Calu3 (cell line): ENCODE results near the gene ABL2. TPM values are rescaled to one million over a fixed set of nuclear protein-coding genes. Genes with fewer than 3 reads are reported as not detected.
A peak's percentile ranks its signal among the peaks of the same experiment; 100 is the strongest.

Experiments used
- BruUV-seq: library from RNA; stranded (reverse); fragments of 400-500 nt; replicated peaks from 2 replicates; lab custom pipeline; 2021; lab: Mats Ljungman, UMichigan
- CTCF ChIA-PET: fragments of 300-600 bp; sonication (Branson Sonifier 250); formaldehyde crosslinking; loops from one replicate; lab custom pipeline; 2022; ENCODE audit warnings: antibody characterized with exemption; lab: Charles Lee
- DNase-seq: peaks from one replicate; pipeline ENCODE4 v3.0.0; 2022
- H3K27ac Mint-ChIP-seq: one replicate; pipeline ENCODE4 v1.8.0; 2022; ENCODE audit warnings: mixed read lengths; ENCODE audit not compliant: unreplicated experiment
- H3K27me3 Mint-ChIP-seq: one replicate; pipeline ENCODE4 v1.8.0; 2022; ENCODE audit warnings: mixed read lengths; ENCODE audit not compliant: unreplicated experiment
- H3K36me3 Mint-ChIP-seq: one replicate; pipeline ENCODE4 v1.8.0; 2022; ENCODE audit warnings: mild to moderate bottlenecking, moderate library complexity, mixed read lengths; ENCODE audit not compliant: insufficient read depth, unreplicated experiment
- H3K4me1 Mint-ChIP-seq: one replicate; pipeline ENCODE4 v1.8.0; 2022; ENCODE audit warnings: mild to moderate bottlenecking, low read depth, mixed read lengths; ENCODE audit not compliant: unreplicated experiment
- H3K4me3 Mint-ChIP-seq: one replicate; pipeline ENCODE4 v1.8.0; 2022; ENCODE audit warnings: mild to moderate bottlenecking, low read depth, moderate library complexity, mixed read lengths; ENCODE audit not compliant: unreplicated experiment
- H3K9me3 Mint-ChIP-seq: one replicate; pipeline ENCODE4 v1.8.0; 2022; ENCODE audit warnings: low read depth, mixed read lengths; ENCODE audit not compliant: unreplicated experiment
- CTCF ChIP-seq: fragments of 200-600 bp; IDR thresholded peaks from one replicate; pipeline ENCODE4 v1.8.0; 2022; ENCODE audit warnings: antibody characterized with exemption; ENCODE audit not compliant: unreplicated experiment
- intact Hi-C: fragments of 100-400 bp; cut with micrococcal nuclease; formaldehyde crosslinking; loops from one replicate; pipeline ENCODE4 v1.10.0; 2022; ENCODE audit not compliant: unreplicated experiment
- total RNA-seq: library from RNA; stranded (reverse); gene quantifications from 2 replicates; pipeline ENCODE4 v1.2.3, GENCODE V29; 2022

The ABL2 gene
- total RNA-seq, 1 experiment from 2014 or later, result 47.8 TPM

GRCh38 chr1:179195376-179195775 lies 34.1 kb downstream of the ABL2 start:
- intact Hi-C loops, result loop anchor here (2.0 kb wide), 1 partner anchor 115 kb away; no protein-coding TSS in a partner anchor
- no peaks in the 10 kb centered on the region for H3K9me3 Mint-ChIP-seq
- peaks cover 5% of the 10 kb centered on the region for H3K36me3 Mint-ChIP-seq
- BruUV-seq, result no TSS peak
- no peak overlapping the region for H3K27ac Mint-ChIP-seq
- DNase-seq, result no peak
- no peak overlapping the region for H3K4me3 Mint-ChIP-seq
- CTCF ChIA-PET, result interaction anchor here (0.6 kb wide), 1 partner anchor 278 kb away, joined by 5 read pairs; no protein-coding TSS in a partner anchor
- no peaks in the 10 kb centered on the region for H3K27me3 Mint-ChIP-seq
- TF ChIP-seq CTCF, result no peak
- peaks cover 23% of the 10 kb centered on the region for H3K4me1 Mint-ChIP-seq

- CTCF ChIA-PET, result interaction anchor here (2.1 kb wide), 1 partner anchor 73 kb away, joined by 15 read pairs; no protein-coding TSS in a partner anchor
- Mint-ChIP-seq H3K9me3 (no peaks in the 10 kb centered on the region), H3K4me1 (peaks cover 23% of the 10 kb centered on the region), H3K36me3 (peaks cover 5% of the 10 kb centered on the region), H3K27me3 (no peaks in the 10 kb centered on the region), H3K4me3 (no peak overlapping the region), H3K27ac (peak overlapping the region; percentile 62)
- no peak for TF ChIP-seq CTCF
- BruUV-seq, result no TSS peak
- intact Hi-C loops, result loop anchor here (1.0 to 2.0 kb wide), 2 partner anchors 73 to 113 kb away; no protein-coding TSS in a partner anchor
- DNase-seq, result no peak
These were observed 35.4 kb downstream of the ABL2 start for GRCh38 chr1:179194068-179194537.

- Mint-ChIP-seq H3K9me3 (no peaks in the 10 kb centered on the region), H3K4me3 (no peak overlapping the region), H3K27ac (no peak overlapping the region), H3K4me1 (peaks cover 40% of the 10 kb centered on the region), H3K36me3 (peaks cover 5% of the 10 kb centered on the region), H3K27me3 (no peaks in the 10 kb centered on the region)
- intact Hi-C loops, result no loop called here
- DNase-seq, result no peak
- BruUV-seq, result no TSS peak
- TF ChIP-seq CTCF, result no peak
- CTCF ChIA-PET, result interaction anchor here (1.3 kb wide), 1 partner anchor 63 kb away, joined by 5 read pairs; no protein-coding TSS in a partner anchor
These were observed 38.6 kb downstream of the ABL2 start for GRCh38 chr1:179190861-179191260.

GRCh38 chr1:179187735-179188471 lies 41.6 kb downstream of the ABL2 start:
- H3K4me3 Mint-ChIP-seq, result no peak overlapping the region
- CTCF ChIA-PET, result no interaction called here
- no TSS peak for BruUV-seq
- no peak for TF ChIP-seq CTCF
- intact Hi-C loops, result no loop called here
- H3K27me3 Mint-ChIP-seq, result no peaks in the 10 kb centered on the region
- H3K9me3 Mint-ChIP-seq, result no peaks in the 10 kb centered on the region
- no peak overlapping the region for H3K27ac Mint-ChIP-seq
- no peak for DNase-seq
- H3K36me3 Mint-ChIP-seq, result no peaks in the 10 kb centered on the region
- H3K4me1 Mint-ChIP-seq, result peaks cover 34% of the 10 kb centered on the region
